Urinary bladder (tissue), 4 donors: ENCODE data around the gene ZNF878. TPM values are rescaled to one million over a fixed set of nuclear protein-coding genes. Genes with fewer than 3 reads are reported as not detected.

Experiments
- DNase-seq: peaks from one replicate; pipeline ENCODE4 v3.0.0-alpha.2; 2015; ENCODE audit errors: extremely low spot score
- H3K27ac ChIP-seq: one replicate; pipeline ENCODE4 v1.5.1; 2013; ENCODE audit warnings: low read depth, mild to moderate bottlenecking, moderate library complexity
- H3K36me3 ChIP-seq: one replicate; pipeline ENCODE4 v1.6.1; 2013; ENCODE audit warnings: mild to moderate bottlenecking, moderate library complexity; ENCODE audit not compliant: insufficient read depth
- H3K4me1 ChIP-seq: one replicate; pipeline ENCODE4 v1.6.1; 2013; ENCODE audit warnings: mild to moderate bottlenecking, moderate library complexity; ENCODE audit not compliant: insufficient read depth
- H3K4me3 ChIP-seq: one replicate; pipeline ENCODE4 v1.5.1; 2013; ENCODE audit warnings: low read depth, low read length
- WGBS: extraction: QIAGEN DNeasy Blood & Tissue Kit; methylation state at CpG from one replicate; pipeline ENCODE4 v1.1.7; 2013; 5-methylcytosine and 5-hydroxymethylcytosine counted together
- polyA plus RNA-seq: library from polyadenylated mRNA; stranded (reverse); fragments of 200-250 nt; gene quantifications from one replicate; pipeline ENCODE4 v1.2.3, GENCODE V29; 2013
- small RNA-seq: library from RNA; depleted of rRNA; stranded (forward); fragments of <200 nt; gene quantifications from one replicate; pipeline ENCODE3, GENCODE V24; 2014
- total RNA-seq: library from RNA; depleted of rRNA; stranded (reverse); fragments of >200 nt; gene quantifications from one replicate; pipeline ENCODE4 v1.2.3, GENCODE V29; 2014
- donor health status: healthy with polysubstance abuse.
- donor health status: healthy.

The ZNF878 gene
- total and polyA plus RNA-seq, 2 donors: 0.08 to 0.85 TPM

GRCh38 chr19:11995174-11995573 is 57.6 kb downstream of the ZNF878 start:
- H3K36me3 ChIP-seq: no peaks in the 10 kb centered on the region
- H3K4me3 ChIP-seq: no peak overlapping the region
- peaks cover 1% of the 10 kb centered on the region for H3K4me1 ChIP-seq
- WGBS: 80% methylated on average over 1 of the region's 1 CpG
- DNase-seq: no peak
- H3K27ac ChIP-seq: no peak overlapping the region

Small RNA genes within 50 kb of the gene (small RNA-seq; reads per million reads assigned to genes)
- not detected for gene RF00019
- gene RNA5SP464: not detected
- not detected for gene RNA5SP465
- not detected for gene RNA5SP466

Other genes starting within 250 kb of the ZNF878 start
- gene ZNF440, start 238.7 kb downstream of the ZNF878 start, total RNA-seq: 40.5 TPM
- gene ZNF440, start 238.7 kb downstream of the ZNF878 start, polyA plus RNA-seq: 6.6 TPM
- gene ZNF439, start 204.2 kb downstream of the ZNF878 start, total RNA-seq: 26.2 TPM
- gene ZNF439, start 204.2 kb downstream of the ZNF878 start, polyA plus RNA-seq: 3.6 TPM
- 26.5 TPM for gene ZNF69, start 165.2 kb downstream of the ZNF878 start, total RNA-seq
- 2.5 TPM for gene ZNF69, start 165.2 kb downstream of the ZNF878 start, polyA plus RNA-seq
- 29.3 TPM for gene ZNF700, start 127.9 kb downstream of the ZNF878 start, total RNA-seq
- gene ZNF700, start 127.9 kb downstream of the ZNF878 start, polyA plus RNA-seq: 6.0 TPM
- gene ZNF763, start 87.9 kb downstream of the ZNF878 start, total RNA-seq: 6.1 TPM
- gene ZNF763, start 87.9 kb downstream of the ZNF878 start, polyA plus RNA-seq: 3.3 TPM
- 16.0 TPM for gene ZNF433, start 17.3 kb downstream of the ZNF878 start, total RNA-seq
- gene ZNF433, start 17.3 kb downstream of the ZNF878 start, polyA plus RNA-seq: 7.0 TPM
- gene ZNF844, start 11.8 kb upstream of the ZNF878 start, total RNA-seq: 24.7 TPM
- 9.7 TPM for gene ZNF844, start 11.8 kb upstream of the ZNF878 start, polyA plus RNA-seq
- 9.0 TPM for gene ZNF20, start 87.4 kb upstream of the ZNF878 start, total RNA-seq
- 2.1 TPM for gene ZNF20, start 87.4 kb upstream of the ZNF878 start, polyA plus RNA-seq
- gene ZNF625, start 103.8 kb upstream of the ZNF878 start, total RNA-seq: 26.9 TPM
- 1.6 TPM for gene ZNF625, start 103.8 kb upstream of the ZNF878 start, polyA plus RNA-seq
- gene ZNF136, start 110.1 kb upstream of the ZNF878 start, total RNA-seq: 24.7 TPM
- 7.4 TPM for gene ZNF136, start 110.1 kb upstream of the ZNF878 start, polyA plus RNA-seq
- gene ZNF44, start 241.9 kb upstream of the ZNF878 start, total RNA-seq: 28.3 TPM
- gene ZNF44, start 241.9 kb upstream of the ZNF878 start, polyA plus RNA-seq: 9.1 TPM